Measurements from ENCODE around the gene REXO1. TPM values are rescaled to one million over a fixed set of nuclear protein-coding genes. Genes with fewer than 3 reads are reported as not detected.
"Not testable (repeated sequence)": the region's sequence is repeated elsewhere in the genome, so short reads cannot be mapped to it uniquely, and the experiment has no call there.

The REXO1 gene
- total RNA-seq, 1 donor = 19.1 TPM

DNA sequence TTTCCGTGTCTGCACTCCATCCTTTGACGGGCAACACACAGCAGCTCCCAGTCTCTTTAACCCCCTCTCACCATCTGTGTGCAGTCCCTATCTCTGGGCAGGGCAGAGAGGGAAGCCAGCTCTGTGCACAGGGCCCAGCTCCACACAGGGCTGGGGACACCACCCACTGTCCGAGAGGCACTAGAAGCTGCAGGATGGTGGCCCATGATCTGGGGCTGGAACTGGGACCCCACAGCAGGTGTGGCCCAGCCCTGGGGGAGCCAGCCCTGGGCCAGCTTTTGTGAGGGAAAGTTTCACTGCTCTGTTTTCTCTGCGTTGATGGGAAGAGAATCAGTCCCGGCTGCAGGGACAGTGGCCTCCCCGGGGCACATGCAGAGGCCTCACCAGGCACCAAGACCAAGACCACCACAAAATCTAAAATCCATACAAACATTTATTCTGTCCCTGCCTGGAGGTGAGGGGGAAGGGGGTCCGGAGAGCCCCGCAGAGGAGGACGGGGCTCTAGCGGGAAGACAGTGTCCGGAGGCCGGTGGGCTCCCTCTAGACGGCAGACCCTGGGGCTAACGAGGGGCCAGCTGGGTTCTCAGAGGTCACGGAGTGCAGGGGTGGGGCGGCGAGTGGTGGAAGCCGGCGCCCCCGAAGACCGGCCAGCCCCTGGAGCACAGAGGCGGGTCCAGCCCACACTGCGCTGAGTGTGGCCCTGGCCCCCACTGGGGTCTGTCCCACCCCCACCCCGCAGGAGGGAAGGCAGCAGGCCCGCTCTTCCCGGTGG, 33.3 kb downstream of the REXO1 start:
- DNase-seq (ENCODE audit: low read depth in 2 of 3, low spot score in 2 of 3) = no peak

DNA sequence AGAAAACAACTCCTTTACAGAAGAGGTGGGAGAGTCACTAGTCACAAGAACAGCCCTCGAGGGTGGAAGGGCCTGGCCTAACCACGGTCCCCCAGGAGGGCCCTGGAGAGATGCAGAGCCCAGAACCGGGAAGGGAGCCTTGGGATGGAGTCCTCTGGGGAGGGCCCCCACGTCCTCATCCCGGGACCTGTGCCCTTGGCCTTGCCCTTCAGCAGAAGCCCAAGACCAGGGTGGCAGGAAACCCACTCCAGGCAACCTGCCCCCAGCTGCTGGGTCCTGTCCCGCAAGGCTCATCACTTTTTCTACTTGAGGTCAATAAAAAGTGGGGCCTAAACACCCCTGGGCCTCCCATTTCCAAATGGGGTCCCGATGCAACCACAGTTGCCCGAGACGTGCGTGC, 33.9 kb downstream of the REXO1 start:
- no peak for DNase-seq (ENCODE audit: low read depth in 2 of 3, low spot score in 2 of 3)

DNA sequence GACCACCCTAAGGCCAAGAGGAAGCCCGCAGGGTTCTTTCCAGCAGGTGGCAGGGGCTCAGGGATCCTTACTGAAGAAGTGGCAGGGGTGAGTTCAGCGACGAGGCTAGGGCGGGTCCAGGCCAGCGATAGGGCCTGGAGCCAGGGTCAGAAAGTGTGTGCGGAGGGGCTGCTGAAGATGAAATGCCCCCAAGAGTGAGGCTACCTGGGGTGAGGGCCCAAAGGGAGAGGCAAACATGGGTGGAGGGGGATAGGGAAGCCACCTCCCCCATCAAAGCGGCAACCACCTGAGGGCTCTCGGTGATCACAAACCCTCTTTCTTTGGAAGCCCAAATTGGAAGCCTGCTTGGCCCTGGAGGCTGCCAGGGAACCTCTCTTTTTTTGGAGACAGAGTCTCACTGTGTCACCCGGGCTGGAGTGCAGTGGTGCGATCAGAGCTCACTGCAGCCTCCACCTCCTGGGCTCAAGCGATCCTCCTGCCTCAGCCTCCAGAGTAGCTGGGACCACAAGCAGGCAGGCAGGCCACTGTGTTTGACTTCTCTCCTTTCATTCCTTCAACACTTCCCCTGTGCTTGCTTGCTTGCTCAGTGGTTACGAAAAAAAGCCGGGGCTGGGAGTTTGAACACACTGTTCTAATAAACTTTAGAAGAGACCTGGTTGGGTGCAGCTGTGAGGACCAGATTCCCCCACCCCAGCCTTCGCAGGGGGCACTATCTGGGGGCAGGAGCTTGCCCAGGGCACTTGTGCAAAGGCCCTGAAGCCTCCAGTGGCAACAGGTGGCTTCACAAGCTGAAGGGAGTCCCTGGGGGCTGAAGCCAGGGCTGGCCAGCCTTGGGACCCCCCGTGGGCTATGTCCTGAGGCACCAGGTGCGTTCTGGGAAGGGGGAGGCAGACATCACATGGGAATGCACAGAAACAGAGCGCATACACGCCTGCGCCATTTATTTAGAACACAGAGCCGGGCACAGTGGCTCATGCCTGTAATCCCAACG, 34.8 kb downstream of the REXO1 start:
- no peak for DNase-seq (ENCODE audit: low read depth in 2 of 3, low spot score in 2 of 3)

DNA sequence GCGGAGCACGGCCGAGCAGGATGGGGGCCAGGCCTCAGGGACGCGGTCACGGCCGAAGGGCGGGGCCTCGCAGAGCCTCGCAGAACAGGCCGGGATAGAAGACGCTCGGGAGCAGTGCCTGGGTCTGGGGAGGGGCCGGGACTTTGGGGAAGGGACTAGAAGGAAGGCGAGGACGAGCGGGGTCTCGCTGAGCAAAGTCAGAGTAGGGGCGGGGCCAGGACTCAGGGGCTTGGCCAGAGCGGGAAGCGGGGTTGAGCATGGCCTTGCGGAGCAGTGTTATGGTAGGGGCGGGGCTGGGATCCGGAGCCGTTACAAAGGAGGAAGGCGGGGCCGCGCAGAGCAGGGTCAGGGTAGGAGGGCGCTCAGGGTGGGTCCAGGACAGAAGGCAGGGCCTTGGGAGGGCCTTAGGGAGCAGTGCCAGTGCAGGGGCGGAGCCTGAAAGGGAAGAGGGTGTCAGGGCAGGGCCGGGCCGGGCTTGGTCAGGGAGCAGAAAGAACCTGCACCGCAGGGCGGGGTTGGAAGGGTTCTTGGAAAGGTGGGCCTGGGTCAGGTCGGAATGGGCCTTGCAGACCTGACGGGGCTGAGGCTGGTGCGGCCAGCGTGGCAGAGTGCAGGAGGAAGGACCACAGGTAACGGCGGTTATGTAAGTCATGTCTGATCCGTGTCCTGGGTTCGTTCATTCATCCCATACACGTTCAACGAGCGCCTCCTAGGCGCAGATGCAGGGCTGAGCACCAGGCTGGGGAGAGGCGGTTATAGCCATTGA, 35.7 kb downstream of the REXO1 start:
- DNase-seq (ENCODE audit: low read depth in 2 of 3, low spot score in 2 of 3) = peak; percentile 67 to 96 (median 94)

DNA sequence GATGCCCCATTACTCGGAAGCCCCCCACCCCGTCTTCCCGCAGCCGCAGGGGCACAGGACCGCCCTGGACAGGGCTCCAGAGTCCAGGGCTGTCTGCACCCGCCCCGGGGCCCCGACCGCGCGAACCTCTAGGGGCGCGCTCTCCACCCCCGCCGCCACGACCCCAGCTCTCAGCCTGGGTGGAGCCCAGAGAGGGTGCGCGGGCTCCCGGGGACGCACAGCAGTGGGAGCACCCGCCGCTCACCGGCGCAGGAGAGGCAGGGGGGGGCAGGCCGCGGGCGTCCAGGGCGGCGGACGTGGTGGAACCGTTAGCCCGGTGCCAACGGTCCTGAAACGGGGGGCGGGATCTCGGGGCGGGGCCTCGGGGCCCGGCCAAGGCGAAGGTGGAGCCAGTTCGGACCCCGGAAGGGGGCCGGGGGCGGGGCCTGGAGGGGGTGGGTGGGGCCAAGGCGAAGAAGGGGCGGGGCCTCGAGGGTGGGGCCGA, 36.3 kb downstream of the REXO1 start, which contains the start of gene ATP8B3:
TSS of gene ATP8B3 (minus strand) at position 335 of the 484 bp plus-strand sequence. CDS start 540 bp downstream, outside the sequence.
- DNase-seq (ENCODE audit: low read depth in 2 of 3, low spot score in 2 of 3) = peak in 1 of 3 donors; percentile 42

DNA sequence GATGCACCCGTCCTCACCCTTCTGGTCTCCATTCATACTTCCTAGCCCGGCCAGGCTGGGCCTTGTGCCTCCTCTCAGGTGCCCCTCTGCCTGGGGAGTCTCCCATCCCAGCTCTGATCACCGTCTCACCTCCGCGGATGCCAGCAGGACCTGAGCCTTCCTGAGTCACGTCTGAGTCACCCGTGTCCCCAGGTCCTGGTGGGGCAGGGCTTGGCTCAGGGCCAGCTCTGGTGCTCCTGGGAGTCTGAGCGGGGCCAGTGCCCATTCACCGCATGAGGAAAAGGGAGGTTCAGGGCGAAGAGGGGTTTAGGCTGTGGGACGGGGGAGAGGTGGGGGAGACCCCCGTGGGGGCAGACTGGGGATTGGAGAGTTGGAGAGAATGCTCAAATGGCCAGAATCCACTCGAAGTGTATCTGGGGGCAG, 36.8 kb downstream of the REXO1 start:
- DNase-seq (ENCODE audit: low read depth in 2 of 3, low spot score in 2 of 3) = peak in 2 of 3 donors; percentile 24 to 77

DNA sequence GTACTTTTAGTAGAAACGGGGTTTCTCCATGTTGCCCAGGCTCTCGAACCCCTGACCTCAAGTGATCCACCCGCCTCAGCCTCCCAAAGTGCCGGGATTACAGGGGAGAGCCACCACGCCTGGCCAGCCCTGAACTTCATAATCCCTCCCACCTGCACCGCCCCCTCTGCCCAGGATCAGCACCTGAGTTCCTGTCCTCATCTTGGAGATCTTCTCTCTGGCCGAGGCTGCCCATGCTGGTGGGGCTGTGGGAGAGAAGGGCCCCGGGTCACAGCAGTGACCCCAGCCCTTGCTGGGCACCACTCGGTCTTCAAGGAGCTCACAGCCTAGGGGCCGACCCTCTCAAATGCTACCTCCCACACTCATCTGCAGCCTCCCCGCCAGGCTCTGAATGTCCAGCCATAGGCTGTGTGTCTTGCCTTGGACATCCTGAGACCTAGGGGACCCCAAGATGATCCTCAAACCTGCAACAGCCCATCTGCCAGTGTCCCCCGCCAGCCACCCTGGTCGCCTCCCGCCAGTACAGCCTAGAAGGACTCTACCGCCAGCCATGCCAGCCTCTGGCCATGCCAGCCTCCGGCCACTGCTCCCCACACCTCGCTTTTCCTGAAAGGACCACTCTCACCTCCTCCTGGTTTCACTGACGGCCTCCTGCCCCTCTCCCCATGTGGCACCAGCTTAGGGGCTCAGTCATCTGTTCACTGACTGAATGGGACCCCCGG, 37.7 kb downstream of the REXO1 start:
- DNase-seq (ENCODE audit: low read depth in 2 of 3, low spot score in 2 of 3) = no peak

DNA sequence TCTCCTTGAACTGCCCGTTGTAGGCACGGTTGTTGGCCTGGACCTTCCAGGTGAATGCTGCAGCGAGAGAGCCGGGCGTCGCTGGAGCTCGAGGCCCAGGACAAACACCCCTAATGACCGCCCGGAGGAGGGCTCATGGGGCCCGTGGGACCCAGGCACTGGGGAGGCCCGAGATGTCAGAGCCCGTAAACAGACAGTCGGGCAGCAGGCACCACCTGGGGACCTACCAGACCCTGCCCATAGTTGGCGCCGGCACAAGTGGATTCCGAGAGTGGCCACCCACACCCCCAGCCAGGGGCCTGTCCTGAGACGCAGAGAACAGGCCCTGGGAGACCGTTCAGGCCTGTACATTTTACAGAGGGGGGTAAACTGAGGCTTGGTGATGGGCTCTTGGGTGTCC, 38.6 kb downstream of the REXO1 start:
- no peak for DNase-seq (ENCODE audit: low read depth in 2 of 3, low spot score in 2 of 3)

DNA sequence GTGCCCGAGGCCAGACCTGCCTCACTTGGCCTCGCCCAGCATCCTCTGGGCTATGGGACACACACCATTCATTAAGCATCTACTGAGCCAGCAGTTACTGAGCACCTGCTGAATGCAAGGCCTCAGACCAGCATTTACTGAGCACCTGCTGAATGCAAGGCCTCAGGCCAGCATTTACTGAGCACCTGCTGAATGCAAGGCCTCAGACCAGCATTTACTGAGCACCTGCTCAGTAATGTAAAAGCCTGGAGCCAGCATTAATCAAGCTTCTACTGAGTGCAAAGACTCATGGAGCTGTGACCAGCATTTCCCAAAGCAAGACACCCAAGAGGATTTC, 39.9 kb downstream of the REXO1 start:
- DNase-seq (ENCODE audit: low read depth in 2 of 3, low spot score in 2 of 3) = no peak

DNA sequence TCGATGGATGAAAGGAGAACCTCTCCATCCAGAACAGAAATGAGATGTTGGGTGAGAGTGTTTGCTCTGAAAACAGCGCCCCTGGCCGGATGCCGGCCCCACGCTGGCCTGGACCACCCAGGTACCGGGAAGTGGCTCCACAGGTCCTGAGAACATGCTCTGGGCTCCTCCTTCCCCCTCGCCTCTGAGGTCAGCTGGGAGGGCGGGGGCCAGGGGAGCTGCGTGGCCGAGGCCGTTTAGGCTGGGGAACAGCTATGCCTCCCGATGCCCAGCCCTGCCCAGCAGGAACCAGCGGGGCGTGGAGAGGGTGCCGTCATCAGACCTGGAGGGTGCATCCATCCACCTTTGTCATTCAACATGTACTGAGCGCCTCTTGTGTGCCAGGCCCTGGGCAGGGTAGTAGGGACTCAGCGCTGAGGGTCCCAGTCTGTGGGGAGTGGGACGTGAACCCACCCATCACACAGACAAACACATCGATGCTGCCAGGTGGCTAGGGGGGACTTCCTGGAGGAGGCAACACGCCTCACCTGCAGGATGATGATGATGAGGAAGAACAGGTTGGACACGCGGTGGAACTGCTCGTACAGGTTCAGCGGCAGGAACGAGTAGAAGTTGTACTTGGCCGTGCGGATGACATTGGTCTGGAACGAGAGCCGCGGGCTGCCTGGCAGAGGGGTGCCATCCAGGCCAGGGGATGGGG, 40.4 kb downstream of the REXO1 start:
- no peak for DNase-seq (ENCODE audit: low read depth in 2 of 3, low spot score in 2 of 3)

DNA sequence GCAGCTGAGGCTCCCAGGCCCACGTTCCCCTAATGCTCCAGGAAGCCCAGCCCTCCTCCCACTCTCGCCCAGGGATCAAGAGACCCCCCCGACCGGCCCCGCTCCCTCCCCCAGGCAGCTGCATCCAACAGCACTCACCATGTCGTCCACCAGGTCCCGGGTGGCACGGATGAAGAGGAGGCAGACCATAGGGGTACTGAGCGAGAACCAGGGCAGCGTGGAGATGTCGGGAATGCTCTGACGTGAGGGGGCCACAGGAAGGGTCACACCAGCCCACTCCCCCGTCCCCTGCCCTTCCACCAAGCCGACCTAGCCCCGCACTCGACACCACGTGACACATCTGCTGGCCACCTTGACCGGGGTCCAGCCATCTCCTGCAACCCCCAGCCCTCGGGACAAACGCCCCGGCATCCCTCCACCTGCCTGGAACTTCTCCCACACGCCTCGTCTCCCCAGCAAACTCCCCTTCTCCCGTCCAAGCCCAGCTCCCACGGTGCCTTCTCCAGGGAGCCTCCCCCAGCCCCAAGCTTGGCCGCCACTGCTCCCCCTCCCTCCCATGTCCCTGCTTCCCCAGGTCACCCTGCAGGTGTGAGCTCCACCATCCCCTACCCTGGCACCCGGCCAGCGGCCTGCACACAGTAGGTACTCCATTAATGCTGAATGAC, 41.1 kb downstream of the REXO1 start:
- no peak for DNase-seq (ENCODE audit: low read depth in 2 of 3, low spot score in 2 of 3)

DNA sequence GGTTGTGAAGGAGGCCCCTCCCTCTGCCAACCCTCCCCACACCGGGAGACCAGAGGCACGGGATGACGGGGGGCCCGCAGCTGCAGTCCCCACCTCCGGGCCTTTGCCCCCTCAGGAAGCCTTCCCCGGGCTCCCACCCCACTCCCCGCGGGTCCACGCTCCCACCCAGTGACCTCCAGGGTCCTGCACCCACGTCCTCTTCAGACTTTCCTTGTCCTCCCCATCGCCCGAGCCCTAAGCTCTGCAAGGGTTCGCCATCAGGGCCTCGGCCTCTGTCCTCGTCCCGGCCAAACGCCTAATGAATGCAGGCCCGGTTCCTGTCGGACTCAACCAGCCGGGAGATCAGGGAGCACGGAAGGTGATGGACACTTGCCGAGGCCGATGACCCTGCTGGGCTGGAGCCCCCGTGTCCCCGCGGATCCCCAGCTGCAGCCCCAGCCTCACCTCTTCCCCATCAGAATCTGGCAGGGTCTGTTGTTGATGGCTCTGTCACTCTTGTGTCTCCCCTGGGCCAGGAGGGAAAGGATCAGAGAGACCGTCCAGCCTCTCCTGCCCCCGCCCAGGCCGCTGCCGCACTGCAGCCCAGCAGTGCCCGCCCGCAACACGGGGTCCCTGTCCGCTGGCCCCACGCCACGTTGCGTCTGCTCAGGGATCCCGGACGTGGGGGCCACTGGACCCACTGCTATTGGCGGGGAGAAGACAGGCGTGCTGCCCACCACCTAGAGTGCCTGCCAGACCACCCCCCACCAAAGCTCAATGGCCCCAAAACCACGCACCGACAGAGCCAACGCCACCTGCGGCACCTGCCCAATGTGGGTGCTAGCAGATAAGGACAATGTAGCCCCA, 41.9 kb downstream of the REXO1 start:
- DNase-seq (ENCODE audit: low read depth in 2 of 3, low spot score in 2 of 3) = no peak

DNA sequence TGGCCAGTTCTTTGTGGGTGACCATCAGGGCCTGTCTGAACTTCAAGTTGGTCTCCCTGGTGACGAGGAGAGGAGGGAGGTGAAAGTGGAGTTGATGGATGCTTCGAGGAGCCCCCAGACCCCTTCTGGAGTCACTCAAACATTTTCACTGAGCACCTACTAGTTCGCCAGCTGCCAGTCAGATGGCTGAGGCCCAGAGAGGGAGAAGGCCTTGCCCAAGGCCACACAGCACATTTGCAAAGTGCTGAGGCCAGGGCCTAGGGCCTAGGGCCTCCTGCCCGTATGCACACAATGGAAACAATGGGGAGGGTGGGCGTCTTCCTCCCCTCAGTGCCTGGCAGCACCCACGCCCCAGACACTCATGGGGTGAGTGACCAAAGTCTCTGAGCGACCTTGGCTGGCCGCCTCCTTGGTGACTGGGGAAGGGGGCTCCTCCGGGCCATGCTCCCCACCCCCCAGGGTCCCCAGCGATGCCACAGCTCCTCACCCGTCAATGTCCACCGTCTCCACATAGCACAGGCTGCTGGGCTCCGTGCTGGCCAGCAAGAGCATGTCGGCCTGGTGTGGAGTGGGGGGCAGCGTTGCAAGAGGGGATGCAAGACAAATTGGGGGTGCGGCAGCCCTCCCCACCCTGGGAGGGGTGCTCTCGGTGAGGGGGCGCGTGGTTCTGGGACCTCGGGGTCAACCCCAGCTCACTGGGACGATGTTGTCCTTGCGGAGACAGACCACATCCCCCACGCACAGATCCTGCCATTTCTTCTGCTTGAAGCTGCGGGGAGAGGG, 42.7 kb downstream of the REXO1 start:
- DNase-seq (ENCODE audit: low read depth in 2 of 3, low spot score in 2 of 3) = no peak

DNA sequence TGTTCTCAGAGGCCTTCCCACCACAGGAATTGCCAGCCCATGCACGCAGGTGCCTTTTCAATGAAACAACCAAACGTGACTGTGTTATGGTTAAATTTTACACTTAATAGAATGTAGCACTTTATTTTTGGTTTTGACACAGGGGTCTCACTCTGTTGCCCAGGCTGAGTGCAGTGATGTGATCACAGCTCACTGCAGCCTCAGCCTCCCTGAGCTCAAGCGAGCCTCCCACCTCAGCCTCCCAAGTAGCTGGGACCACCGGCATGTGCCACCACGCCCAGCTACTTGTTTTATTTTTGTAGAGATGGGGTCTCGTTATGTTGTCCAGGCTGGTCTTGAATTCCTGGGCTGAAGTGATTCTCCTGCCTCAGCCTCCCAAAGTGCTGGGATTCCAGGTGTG, 43.4 kb downstream of the REXO1 start:
- no peak for DNase-seq (ENCODE audit: low read depth in 2 of 3, low spot score in 2 of 3)

DNA sequence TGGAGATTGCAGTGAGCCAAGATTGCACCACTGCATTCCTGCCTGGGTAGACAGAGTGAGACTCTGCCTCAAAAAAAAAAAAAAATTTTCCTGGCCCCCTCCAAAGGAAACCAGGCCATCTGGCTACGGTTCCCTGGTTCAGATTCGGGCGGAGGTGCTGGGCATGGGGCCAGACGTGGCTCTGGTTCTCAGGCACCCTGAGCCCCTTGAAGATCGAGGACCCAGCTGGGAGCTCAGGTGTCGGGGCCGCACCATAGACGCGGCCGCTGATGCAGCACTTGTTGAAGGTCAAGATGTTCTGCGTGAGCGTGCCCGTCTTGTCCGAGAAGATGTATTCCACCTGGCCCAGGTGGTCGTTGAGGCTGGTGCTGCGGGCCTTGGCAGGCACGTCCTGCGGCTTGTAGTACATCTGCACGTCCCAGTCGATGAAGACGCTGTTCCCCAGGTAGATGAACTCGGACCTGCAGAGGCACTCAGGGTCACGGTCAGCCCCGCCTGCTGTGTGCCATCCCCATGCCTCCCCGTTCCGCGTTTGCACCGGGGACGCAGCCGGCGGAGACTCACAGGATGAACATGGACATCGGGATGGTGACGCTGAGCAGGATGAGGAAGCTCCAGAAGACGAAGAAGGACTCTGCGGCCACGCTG, 48.5 kb downstream of the REXO1 start:
- no peak for DNase-seq (ENCODE audit: low read depth in 2 of 3, low spot score in 2 of 3)

DNA sequence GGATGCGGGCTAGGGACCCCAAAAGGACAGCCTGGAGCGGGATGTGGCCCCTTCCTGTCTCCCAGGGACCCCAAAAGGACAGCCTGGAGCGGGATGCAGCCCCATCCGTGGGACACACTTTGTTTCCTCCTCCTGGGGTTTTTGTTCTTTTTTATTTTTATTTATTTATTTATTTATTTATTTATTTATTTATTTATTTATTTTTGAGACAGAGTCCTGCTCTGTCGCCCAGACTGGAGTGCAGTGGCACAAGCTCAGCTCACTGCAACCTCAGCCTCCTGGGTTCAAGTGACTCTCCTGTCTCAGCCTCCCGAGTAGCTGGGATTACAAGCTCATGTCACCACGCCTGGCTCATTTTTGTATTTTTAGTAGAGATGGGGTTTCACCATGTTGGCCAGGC, 51.0 kb downstream of the REXO1 start:
- DNase-seq (ENCODE audit: low read depth in 2 of 3, low spot score in 2 of 3) = not testable (repeated sequence)
